HG03060 (cell line): ENCODE data around the gene SPATA21.
"Not testable (repeated sequence)": the region's sequence is repeated elsewhere in the genome, so short reads cannot be mapped to it uniquely, and the experiment has no call there.

Experiments
- ATAC-seq: cut with Tn5 transposase; IDR thresholded peaks from one replicate; pipeline ENCODE4 v1.9.1; 2021; ENCODE audit warnings: low read depth, moderate number of reproducible peaks; ENCODE audit not compliant: unreplicated experiment

SPATA21 gene

GRCh38 chr1:16454909-16455308 lies 17.7 kb upstream of the SPATA21 start:
- not testable (repeated sequence) for ATAC-seq

GRCh38 chr1:16451841-16452528 lies 14.8 kb upstream of the SPATA21 start:
- no peak for ATAC-seq

GRCh38 chr1:16450863-16451481 lies 13.7 kb upstream of the SPATA21 start:
- ATAC-seq = no peak

GRCh38 chr1:16449666-16450065 lies 12.4 kb upstream of the SPATA21 start:
- ATAC-seq = no peak

GRCh38 chr1:16449065-16449464 lies 11.8 kb upstream of the SPATA21 start:
- ATAC-seq = no peak

GRCh38 chr1:16447641-16448040 lies 10.4 kb upstream of the SPATA21 start:
- no peak for ATAC-seq

- no peak for ATAC-seq
These were observed 8.9 kb upstream of the SPATA21 start for GRCh38 chr1:16446116-16446515.

GRCh38 chr1:16445052-16445451 lies 7.8 kb upstream of the SPATA21 start:
- no peak for ATAC-seq

- ATAC-seq = no peak
These were observed 6.9 kb upstream of the SPATA21 start for GRCh38 chr1:16443975-16444770.

GRCh38 chr1:16442941-16443340 lies 5.7 kb upstream of the SPATA21 start:
- no peak for ATAC-seq

GRCh38 chr1:16442265-16442664 lies 5.0 kb upstream of the SPATA21 start:
- no peak for ATAC-seq

- ATAC-seq = no peak
These were observed 4.0 kb upstream of the SPATA21 start for GRCh38 chr1:16441282-16441665.

- no peak for ATAC-seq
These were observed 3.5 kb upstream of the SPATA21 start, which contains the start of gene NECAP2 for GRCh38 chr1:16440470-16441281. Gene NECAP2 (plus strand): TSS chr1:16440724. CDS start chr1:16440762, 38 bp downstream.

- ATAC-seq = no peak
These were observed 2.9 kb upstream of the SPATA21 start for GRCh38 chr1:16440131-16440469.

- no peak for ATAC-seq
These were observed 1.7 kb upstream of the SPATA21 start for GRCh38 chr1:16438924-16439323.

- no peak for ATAC-seq
These were observed 1.3 kb upstream of the SPATA21 start for GRCh38 chr1:16438516-16438915.

GRCh38 chr1:16434501-16434900 lies 2.7 kb downstream of the SPATA21 start:
- ATAC-seq = no peak

- no peak for ATAC-seq
These were observed 3.2 kb downstream of the SPATA21 start for GRCh38 chr1:16434007-16434406.

GRCh38 chr1:16433030-16433429 lies 4.2 kb downstream of the SPATA21 start:
- no peak for ATAC-seq

GRCh38 chr1:16430606-16431005 lies 6.6 kb downstream of the SPATA21 start:
- ATAC-seq = no peak
